OCI-LY7 (cell line): ENCODE results near the gene ACOXL. TPM values are rescaled to one million over a fixed set of nuclear protein-coding genes. Genes with fewer than 3 reads are reported as not detected.

Experiments used
- BruUV-seq: library from RNA; stranded (reverse); fragments of 400-500 nt; replicated peaks from 2 replicates; lab custom pipeline; 2021; lab: Mats Ljungman, UMichigan
- CTCF ChIA-PET: fragments of 300-600 bp; sonication (Branson Sonifier 250); formaldehyde crosslinking; loops from one replicate; lab custom pipeline; 2022; ENCODE audit warnings: antibody characterized with exemption; ENCODE audit not compliant: unreplicated experiment; lab: Charles Lee
- POLR2A ChIA-PET: fragments of 300-600 bp; sonication (Branson Sonifier 250); formaldehyde crosslinking; loops from one replicate; lab custom pipeline; 2022; ENCODE audit warnings: antibody characterized with exemption; lab: Charles Lee
- DNase-seq: peaks from one replicate; pipeline ENCODE4 v3.0.0-alpha.2; 2015; ENCODE audit warnings: low spot score
- H2AFZ ChIP-seq: fragments of 200-600 bp; sonication (generic), shearing (Covaris generic); 2 replicates; pipeline ENCODE4 v1.6.1; 2014; ENCODE audit warnings: mild to moderate bottlenecking, antibody characterized with exemption, low read length, moderate library complexity
- H3K27ac ChIP-seq: fragments of 200-600 bp; sonication (generic); 2 replicates; pipeline ENCODE4 v1.5.1; 2014; ENCODE audit warnings: mixed run types, low read depth, mild to moderate bottlenecking, moderate library complexity, low read length, inconsistent platforms; ENCODE audit not compliant: poor library complexity, severe bottlenecking
- H3K36me3 ChIP-seq: fragments of 200-600 bp; sonication (generic); 2 replicates; pipeline ENCODE4 v1.6.1; 2014; ENCODE audit warnings: mild to moderate bottlenecking, antibody characterized with exemption, low read length, moderate library complexity, mixed read lengths; ENCODE audit not compliant: insufficient read depth
- H3K4me1 ChIP-seq: fragments of 200-600 bp; sonication (generic); 2 replicates; pipeline ENCODE4 v1.5.1; 2014; ENCODE audit warnings: mild to moderate bottlenecking, low read length; ENCODE audit not compliant: insufficient read depth, poor library complexity, severe bottlenecking
- H3K4me2 ChIP-seq: fragments of 200-600 bp; sonication (generic); 2 replicates; pipeline ENCODE4 v1.6.1; 2014; ENCODE audit warnings: mild to moderate bottlenecking, low read length
- H3K4me3 ChIP-seq: fragments of 200-600 bp; sonication (generic); 2 replicates; pipeline ENCODE4 v1.5.1; 2014; ENCODE audit warnings: mild to moderate bottlenecking, low read depth, low read length; ENCODE audit not compliant: poor library complexity, severe bottlenecking
- H3K79me2 ChIP-seq: fragments of 200-600 bp; sonication (generic); 2 replicates; pipeline ENCODE4 v1.6.1; 2016; ENCODE audit warnings: low read depth, mild to moderate bottlenecking, low read length, moderate library complexity, mixed read lengths; ENCODE audit not compliant: insufficient read depth
- H3K9me2 ChIP-seq: fragments of 200-600 bp; sonication (generic); 2 replicates; pipeline ENCODE4 v1.6.1; 2016; ENCODE audit warnings: mild to moderate bottlenecking, low read length, mixed read lengths; ENCODE audit not compliant: insufficient read depth
- H3K9me3 ChIP-seq: fragments of 200-600 bp; sonication (generic); 2 replicates; pipeline ENCODE4 v1.6.1; 2014; ENCODE audit warnings: mild to moderate bottlenecking, mixed run types, low read length, mixed read lengths
- H4K20me1 ChIP-seq: fragments of 200-600 bp; sonication (generic); 2 replicates; pipeline ENCODE4 v1.6.1; 2014; ENCODE audit warnings: mild to moderate bottlenecking, antibody characterized with exemption, low read length, moderate library complexity, mixed read lengths; ENCODE audit not compliant: insufficient read depth
- CTCF ChIP-seq: fragments of 200-600 bp; sonication (generic); conservative IDR thresholded peaks from 2 replicates; pipeline ENCODE4 v1.5.1; 2014; ENCODE audit warnings: mild to moderate bottlenecking, antibody characterized with exemption, low read length, moderate library complexity, mixed read lengths
- EZH2phosphoT487 ChIP-seq: fragments of 200-600 bp; sonication (generic); IDR thresholded peaks from 2 replicates; pipeline ENCODE4 v1.6.1; 2018; ENCODE audit warnings: low read depth, borderline replicate concordance, mild to moderate bottlenecking, mixed run types, antibody characterized with exemption, low read length, moderate library complexity, mixed read lengths
- intact Hi-C: fragments of 100-400 bp; cut with micrococcal nuclease; formaldehyde crosslinking; loops from one replicate; pipeline ENCODE4 v1.10.0; 2022; ENCODE audit not compliant: unreplicated experiment
- total RNA-seq, 2 experiments: library from RNA; depleted of rRNA in 1 of 2; stranded (reverse); fragments of >200 nt in 1 of 2; shearing (Covaris generic) in 1 of 2; gene quantifications; 2 replicates each; pipeline ENCODE4 v1.2.3, GENCODE V29; 2014 to 2022

Gene ACOXL
- total RNA-seq, 2 experiments from 2014 or later: 1.4 TPM; not detected in 1

DNA sequence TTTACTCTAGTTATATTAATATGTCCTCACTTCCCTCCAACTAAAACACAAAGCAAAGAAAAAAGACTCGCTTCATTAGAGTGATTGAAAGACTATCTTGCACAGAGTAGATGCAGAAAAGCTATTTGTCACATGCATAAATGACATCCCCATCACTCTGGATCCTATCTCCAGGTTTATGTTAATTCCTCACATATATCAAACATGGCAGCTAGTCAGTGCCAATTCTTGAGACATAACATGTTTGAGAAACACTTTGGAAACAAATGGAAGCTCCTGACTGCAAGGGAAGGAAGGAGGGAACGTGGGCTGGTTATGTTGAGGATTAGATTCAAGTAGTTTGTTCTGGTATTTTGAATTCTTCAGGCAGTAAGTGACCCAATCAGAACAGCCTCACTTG, 298.6 kb downstream of the ACOXL start:
- ChIA-PET POLR2A (interaction anchor here (1.0 to 1.4 kb wide), 2 partner anchors 9 to 26 kb away, joined by 3 read pairs; no protein-coding TSS in a partner anchor), CTCF (no interaction called here)
- Histone ChIP-seq H3K79me2 (no peaks in the 10 kb centered on the region), H3K4me2 (no peak overlapping the region; the same call in 1 of the 2 replicates), H4K20me1 (no peaks in the 10 kb centered on the region), H3K36me3 (no peaks in the 10 kb centered on the region), H3K9me3 (0 out of 2 replicates have a peak, but pooled peaks cover 6% of the 10 kb centered on the region), H3K4me3 (no peak overlapping the region), H3K27ac (no peak overlapping the region), H3K4me1 (peaks cover 59% of the 10 kb centered on the region), H2AFZ (peak overlapping the region; percentile 34; the same call in 1 of the 2 replicates), H3K9me2 (no peaks in the 10 kb centered on the region)
- intact Hi-C loops: loop anchor here (1.0 to 10.0 kb wide), 2 partner anchors 89 to 644 kb away; partner anchors contain the start of gene BCL2L11
- TF ChIP-seq CTCF: no peak
- TF ChIP-seq EZH2phosphoT487: no peak
- no TSS peak for BruUV-seq
- no peak for DNase-seq

- no peak overlapping the region; the same call in 1 of the 2 replicates for H2AFZ ChIP-seq
- POLR2A ChIA-PET: interaction anchor here (1.4 kb wide), 1 partner anchor 8 kb away, joined by 3 read pairs; no protein-coding TSS in a partner anchor
- peaks cover 68% of the 10 kb centered on the region for H3K4me1 ChIP-seq
- no peak overlapping the region for H3K4me2 ChIP-seq
- H3K9me2 ChIP-seq: no peaks in the 10 kb centered on the region
- H3K4me3 ChIP-seq: no peak overlapping the region
- H4K20me1 ChIP-seq: no peaks in the 10 kb centered on the region
- DNase-seq: no peak
- no peaks in the 10 kb centered on the region for H3K36me3 ChIP-seq
- no peak overlapping the region for H3K27ac ChIP-seq
- intact Hi-C loops: loop anchor here (10.0 kb wide), 1 partner anchor 643 kb away; no protein-coding TSS in a partner anchor
- TF ChIP-seq CTCF (no peak), EZH2phosphoT487 (no peak)
- 0 out of 2 replicates have a peak, but pooled peaks cover 6% of the 10 kb centered on the region for H3K9me3 ChIP-seq
- no peaks in the 10 kb centered on the region for H3K79me2 ChIP-seq
- no TSS peak for BruUV-seq
- CTCF ChIA-PET: no interaction called here
Measured at GRCh38 chr2:111031546-111032478, 299.4 kb downstream of the ACOXL start.
